ENCODE results near the gene SETD1A. TPM values are rescaled to one million over a fixed set of nuclear protein-coding genes. Genes with fewer than 3 reads are reported as not detected.

The SETD1A gene
- polyA plus RNA-seq, 1 donor: 11.9 TPM

DNA sequence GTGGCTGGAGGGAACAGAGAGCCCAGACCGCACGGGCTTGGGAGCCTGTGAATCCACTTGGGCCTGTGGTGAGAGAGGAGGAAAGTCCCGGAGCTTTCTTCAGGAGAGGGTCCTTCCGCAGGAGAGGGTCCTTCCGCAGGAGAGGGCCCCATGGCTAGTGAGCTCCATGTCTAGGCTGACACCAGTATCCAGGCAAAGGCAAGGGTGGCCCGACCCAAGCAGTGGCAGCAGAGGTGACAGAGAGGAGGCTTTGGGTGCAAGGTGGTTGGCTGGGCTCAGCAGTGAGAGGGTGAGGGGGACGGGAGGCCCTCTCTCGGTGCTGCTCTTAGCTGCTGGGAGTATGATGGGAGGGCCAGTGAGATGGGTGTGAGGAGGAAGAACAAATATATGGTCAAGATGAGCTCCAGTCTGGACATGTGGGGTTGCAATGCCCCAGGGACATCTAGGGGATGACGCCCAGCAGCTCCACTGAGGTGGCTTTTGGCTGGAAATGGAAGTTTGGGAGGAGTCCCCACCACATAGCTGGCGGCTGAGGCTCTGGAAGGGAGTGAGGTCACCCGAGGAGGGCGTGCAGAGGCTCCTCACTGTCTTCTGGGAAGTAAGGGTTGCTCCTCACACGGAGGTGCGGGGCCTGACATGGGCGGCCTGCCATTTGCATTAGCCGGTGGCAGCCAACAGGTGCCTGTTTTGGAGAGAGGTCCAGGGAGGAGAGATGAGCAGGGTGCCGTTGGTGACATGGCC lies 25.2 kb downstream of the SETD1A start:
- DNase-seq (ENCODE audit: low read depth): no peak

GRCh38 chr16:30983289-30983889 lies 25.8 kb downstream of the SETD1A start:
- no peak for DNase-seq (ENCODE audit: low read depth)

GRCh38 chr16:30983898-30984610 lies 26.5 kb downstream of the SETD1A start:
- no peak for DNase-seq (ENCODE audit: low read depth)

DNA sequence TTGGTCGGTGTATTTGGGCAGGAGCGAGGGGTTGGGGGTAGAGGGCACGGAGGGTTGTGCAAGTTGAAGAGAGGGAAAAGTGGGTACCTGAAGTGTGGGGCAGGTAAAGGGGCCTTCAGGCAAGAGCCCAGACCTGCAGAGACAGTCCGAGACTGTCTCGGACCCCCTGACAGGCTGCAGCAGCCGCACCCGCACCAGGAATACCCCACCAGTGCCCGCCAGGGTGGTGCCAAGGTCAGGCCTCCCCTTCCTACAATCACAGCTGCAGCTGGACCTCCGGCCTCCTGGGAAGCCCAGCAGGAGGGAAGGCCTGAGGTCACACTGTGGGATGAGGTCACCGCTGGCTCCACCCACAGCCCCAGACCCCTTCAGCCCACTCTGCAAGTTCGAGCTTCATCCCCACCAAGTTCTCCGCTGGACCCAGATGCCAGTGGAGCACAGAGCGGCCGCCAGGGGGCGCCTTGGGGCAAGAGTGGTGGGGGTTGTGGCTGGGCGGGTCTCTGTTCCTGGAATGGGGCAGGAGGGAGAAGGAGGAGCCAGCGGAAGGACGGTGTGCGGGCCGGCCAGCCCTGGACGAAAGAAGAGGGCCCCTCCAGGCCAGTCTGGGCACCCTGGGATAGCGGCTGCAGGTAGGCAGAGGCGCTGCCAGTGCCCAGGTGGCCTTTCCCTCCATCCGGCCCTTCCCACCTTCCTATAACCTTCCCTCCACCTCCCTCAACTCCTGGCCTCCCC lies 27.3 kb downstream of the SETD1A start, which contains the start of gene HSD3B7:
Gene HSD3B7, plus strand, starts transcription at position 539 of the 732 bp plus-strand sequence. CDS start 452 bp downstream, outside the sequence.
- DNase-seq (ENCODE audit: low read depth): no peak

GRCh38 chr16:30985401-30986128 lies 28.0 kb downstream of the SETD1A start:
- no peak for DNase-seq (ENCODE audit: low read depth)

DNA sequence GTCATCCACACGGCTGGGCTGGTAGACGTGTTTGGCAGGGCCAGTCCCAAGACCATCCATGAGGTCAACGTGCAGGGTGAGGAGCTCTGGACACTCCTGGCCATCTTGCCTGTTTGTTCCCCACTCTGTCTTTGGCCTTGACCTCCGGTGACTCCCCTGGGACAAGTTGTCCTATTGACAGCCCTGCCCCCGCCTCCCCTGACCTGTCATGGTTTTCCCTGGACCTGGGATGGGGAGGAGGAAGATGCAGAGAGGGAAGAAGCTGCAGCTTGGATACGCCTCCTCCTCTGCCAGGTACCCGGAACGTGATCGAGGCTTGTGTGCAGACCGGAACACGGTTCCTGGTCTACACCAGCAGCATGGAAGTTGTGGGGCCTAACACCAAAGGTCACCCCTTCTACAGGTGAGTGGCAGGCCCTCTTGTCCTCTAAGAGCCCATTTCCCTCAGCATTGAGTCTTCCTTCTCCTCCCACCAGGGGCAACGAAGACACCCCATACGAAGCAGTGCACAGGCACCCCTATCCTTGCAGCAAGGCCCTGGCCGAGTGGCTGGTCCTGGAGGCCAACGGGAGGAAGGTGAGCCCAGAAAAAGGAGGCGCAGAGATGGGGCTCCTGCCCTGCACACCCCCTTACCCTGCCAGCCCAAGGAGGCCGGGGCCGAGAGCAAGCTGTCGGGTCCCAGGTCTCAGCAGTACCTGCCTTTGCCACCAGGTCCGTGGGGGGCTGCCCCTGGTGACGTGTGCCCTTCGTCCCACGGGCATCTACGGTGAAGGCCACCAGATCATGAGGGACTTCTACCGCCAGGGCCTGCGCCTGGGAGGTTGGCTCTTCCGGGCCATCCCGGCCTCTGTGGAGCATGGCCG lies 28.8 kb downstream of the SETD1A start:
- no peak for DNase-seq (ENCODE audit: low read depth)

DNA sequence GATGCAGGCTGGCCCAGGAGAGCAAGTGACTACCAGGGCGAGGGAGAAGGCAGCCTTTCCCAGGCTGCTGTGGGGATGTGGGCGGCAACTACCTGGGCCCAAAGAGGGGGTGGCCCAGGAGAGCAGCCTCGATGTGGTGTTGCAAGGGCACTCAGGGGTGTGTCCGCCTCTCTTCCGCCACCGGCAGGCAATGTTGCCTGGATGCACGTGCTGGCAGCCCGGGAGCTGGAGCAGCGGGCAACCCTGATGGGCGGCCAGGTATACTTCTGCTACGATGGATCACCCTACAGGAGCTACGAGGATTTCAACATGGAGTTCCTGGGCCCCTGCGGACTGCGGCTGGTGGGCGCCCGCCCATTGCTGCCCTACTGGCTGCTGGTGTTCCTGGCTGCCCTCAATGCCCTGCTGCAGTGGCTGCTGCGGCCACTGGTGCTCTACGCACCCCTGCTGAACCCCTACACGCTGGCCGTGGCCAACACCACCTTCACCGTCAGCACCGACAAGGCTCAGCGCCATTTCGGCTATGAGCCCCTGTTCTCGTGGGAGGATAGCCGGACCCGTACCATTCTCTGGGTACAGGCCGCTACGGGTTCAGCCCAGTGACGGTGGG lies 30.1 kb downstream of the SETD1A start:
- DNase-seq (ENCODE audit: low read depth): no peak

DNA sequence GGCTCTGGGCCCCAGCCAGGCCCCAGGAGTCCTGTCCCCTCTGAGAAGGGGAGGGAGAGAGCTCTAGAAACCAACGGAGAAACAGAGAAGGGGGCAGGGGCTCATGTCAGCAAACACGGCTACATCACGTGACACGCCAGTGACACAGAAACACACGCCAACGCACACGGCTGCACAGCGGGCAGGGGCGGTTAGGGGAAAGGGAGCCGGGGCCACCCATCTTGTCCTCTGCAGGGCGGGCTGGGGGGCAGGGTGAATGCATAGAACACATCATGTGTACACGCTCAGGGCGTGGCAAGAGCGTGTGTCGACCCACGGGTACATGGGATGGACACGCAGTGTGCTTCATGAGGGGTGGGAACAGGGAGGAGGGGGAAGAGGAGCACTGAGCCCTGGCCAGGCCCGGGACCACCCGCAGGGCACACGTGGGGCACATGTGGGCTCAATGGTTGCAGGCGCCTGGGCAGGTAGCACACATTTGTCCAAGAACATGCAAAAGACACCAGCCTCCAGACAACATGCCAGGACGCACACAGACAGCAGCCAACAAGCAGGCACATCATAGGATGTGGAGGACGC lies 32.0 kb downstream of the SETD1A start:
- no peak for DNase-seq (ENCODE audit: low read depth)

DNA sequence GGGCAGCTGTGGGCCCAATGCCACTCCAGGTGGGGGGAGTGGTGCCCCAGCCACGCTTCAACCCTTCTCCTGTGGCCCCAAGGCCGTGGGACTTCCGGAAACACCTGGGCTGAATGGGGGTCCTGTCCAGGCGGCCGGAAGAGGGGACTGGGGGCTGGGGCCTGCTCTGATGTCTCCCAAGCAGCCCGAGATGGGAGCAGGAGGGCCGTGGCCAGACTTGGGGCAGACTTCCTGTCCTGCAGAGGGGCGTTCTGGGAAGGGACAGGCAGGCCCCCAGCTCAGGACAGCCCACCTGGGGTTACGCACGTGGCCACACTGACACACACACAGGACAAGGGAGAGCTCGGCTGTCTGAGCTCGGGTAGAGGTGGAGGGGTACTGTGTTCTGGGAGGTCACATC lies 32.6 kb downstream of the SETD1A start:
- no peak for DNase-seq (ENCODE audit: low read depth)

- DNase-seq (ENCODE audit: low read depth): no peak
Measured at GRCh38 chr16:30991052-30991451, 33.5 kb downstream of the SETD1A start.

DNA sequence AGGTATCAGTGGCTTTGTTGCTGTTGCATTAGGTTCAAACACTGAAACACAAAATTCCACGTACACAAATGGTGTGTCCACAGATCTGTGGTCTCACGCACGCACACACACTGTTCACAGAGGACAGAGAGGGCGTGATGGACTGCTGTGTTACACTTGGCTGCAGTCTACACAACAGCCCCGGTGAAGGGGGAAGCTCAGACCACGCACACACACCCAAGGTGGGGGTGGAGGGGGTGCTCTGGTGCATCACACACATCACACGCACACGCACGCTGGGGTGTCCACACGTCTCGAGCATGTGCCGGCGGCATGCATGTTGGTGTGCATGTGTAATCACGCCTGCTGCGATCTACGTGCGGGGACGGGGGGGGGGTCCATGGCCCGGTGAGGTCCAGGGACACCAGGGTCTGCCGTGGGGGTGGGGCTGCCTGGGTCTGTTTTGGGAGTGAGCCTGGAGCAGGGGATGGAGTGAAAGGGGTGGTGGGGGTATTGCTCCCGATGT lies 34.8 kb downstream of the SETD1A start:
- DNase-seq (ENCODE audit: low read depth): no peak

GRCh38 chr16:30992931-30993816 lies 35.6 kb downstream of the SETD1A start:
- no peak for DNase-seq (ENCODE audit: low read depth)

DNA sequence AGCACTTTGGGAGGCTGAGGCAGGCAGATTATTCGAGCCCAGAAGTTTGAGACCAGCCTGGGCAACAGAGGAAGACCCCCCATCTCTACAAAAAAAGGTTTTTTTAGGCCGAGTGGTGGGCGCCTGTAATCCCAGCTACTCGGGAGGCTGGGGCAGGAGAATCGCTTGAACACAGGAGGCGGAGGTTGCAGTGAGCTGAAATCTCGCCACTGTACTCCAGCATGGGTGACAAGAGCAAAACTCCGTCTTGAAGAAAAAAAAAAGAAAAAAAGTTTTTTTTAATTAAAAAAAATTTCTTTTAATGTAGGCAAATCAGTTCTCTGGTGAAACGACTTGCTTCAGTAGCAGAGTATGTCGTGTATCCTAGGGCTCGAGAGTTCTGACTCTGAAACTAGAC lies 38.4 kb downstream of the SETD1A start:
- DNase-seq (ENCODE audit: low read depth): no peak

DNA sequence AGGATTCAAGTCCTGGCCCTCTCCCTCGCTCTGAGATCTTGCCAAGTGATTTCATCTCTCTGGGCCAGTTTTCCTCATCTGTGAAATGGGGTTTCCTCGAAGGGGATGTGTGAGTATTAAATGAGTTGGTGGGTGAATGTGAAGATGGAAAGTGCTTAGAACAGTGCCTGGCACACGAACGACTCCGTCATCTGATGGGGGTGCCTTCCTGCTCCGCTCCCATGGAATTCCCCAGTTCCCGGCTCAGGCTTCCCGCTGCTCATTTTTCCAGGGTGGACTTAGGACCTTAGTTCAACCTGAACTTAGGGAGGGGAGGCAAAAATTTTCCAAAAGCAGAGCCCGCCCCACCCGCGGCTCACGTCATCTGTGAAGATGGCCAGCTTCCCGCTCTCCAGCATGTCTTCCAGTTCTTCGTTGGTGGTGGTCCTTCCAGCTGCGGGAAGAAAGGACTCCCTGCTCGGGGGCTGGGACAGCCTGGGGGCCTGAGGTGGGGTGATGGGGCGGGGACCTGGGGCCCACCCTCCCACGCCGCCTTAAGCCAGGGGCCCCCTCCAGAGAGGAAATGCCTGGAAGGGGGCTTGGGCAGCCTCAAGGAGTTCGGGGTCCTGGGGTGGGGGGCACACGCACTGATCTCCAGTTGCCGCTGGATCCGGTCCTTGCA lies 38.9 kb downstream of the SETD1A start:
- DNase-seq (ENCODE audit: low read depth): no peak

GRCh38 chr16:30996985-30997724 lies 39.6 kb downstream of the SETD1A start:
- DNase-seq (ENCODE audit: low read depth): no peak

DNA sequence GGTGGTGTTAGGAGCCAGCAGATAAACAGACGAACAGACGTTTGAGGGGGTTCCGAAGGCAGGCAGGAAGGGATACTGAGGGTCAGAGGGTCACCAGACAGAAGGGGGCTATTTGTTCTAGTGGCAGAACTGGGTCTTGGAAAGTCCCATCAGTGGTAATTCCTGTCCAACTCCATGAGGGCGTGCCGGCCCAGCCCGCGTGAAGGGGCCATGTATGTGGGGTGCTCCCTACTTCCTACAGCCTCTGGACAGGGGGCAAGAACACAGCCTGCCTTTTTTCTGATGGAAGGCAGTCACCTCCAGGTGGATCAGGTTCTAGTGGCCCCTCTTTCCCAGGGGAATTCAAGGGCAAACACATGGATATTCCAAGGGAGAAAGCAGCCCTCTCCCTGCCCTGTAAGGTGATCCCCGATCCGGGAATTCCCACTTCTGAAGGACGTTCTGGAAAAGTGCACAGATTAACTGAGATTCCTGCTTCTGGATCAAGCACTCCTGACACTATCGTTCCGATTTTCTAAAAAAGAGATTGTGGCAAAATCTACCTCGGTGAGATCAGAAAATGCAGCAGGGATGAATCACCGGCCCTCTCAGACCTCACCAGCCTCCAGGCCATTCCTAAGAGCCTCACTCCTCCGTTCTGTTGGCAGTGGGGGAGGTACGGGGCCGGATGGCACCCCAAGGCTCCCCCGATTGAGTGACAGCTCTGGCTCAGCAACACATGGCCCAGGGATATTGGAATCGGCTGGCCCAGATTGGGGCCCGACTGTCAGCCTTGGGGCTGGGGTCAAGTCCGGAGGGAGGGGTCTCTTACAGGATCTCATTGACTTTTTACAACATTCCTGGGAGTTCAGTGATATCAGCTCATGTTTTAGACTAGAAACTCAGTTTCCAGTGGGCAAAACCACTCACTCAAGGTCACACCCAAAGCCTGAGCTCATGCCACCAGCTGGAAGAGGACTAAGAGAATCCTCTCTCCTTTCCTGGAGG lies 40.5 kb downstream of the SETD1A start:
- DNase-seq (ENCODE audit: low read depth): no peak
